Colon (tissue), 2 donors: Measurements from ENCODE around the gene GNS.
"Not testable (repeated sequence)": the region's sequence is repeated elsewhere in the genome, so short reads cannot be mapped to it uniquely, and the experiment has no call there.

Experiments used
- FAIRE-seq: peaks from 2 replicates; lab custom pipeline; 2012; peaks lifted over from hg19 to GRCh38; lab: Jason Lieb, UNC
- donor health status: control.
- donor health status: control.

The GNS gene

GRCh38 chr12:64779354-64779974 lies 20.3 kb upstream of the GNS start:
- FAIRE-seq = no peak

DNA sequence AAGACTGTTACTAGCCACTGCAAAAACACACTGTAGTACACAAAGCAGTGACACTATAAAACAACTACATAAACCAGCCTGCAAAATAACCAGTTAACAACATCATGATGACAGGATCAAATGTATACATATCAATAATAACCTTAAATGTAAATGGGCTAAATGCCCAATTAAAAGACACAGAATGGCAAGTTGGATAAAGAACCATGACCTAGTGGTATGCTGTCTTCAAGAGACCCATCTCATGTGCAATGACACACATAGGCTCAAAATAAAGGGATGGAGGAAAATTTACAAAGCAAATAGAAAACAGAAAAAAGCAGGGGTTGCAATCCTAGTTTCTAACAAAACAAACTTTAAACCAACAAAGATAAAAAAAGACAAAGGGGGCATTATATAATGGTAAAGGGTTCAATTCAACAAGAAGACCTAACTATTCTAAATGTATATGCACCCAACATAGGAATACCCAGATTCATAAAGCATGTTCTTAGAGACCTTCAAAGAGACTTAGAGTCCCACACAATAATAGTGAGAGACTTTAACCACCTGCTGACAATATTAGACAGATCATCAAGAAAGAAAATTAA lies 16.0 kb upstream of the GNS start:
- not testable (repeated sequence) for FAIRE-seq

- no peak for FAIRE-seq
Measured at GRCh38 chr12:64773386-64773785, 14.2 kb upstream of the GNS start.

DNA sequence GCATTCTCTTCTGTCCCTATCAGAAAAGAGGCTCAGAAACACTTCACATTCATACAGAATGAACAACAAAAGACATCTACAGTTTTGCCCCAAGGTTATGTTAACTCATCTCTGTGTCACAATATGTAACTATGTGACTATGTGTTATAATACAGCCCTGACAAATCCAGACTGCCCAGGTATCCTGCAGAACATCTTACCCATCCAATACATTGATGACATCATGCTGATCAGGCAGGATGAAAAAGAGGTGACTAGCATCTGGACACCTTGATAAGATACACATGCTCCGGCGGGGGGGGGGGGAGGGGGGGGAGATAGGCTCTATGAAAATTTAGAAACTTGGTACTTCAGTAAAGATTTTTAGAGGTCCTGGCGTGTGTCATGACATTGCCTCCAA lies 8.3 kb upstream of the GNS start:
- FAIRE-seq = no peak

DNA sequence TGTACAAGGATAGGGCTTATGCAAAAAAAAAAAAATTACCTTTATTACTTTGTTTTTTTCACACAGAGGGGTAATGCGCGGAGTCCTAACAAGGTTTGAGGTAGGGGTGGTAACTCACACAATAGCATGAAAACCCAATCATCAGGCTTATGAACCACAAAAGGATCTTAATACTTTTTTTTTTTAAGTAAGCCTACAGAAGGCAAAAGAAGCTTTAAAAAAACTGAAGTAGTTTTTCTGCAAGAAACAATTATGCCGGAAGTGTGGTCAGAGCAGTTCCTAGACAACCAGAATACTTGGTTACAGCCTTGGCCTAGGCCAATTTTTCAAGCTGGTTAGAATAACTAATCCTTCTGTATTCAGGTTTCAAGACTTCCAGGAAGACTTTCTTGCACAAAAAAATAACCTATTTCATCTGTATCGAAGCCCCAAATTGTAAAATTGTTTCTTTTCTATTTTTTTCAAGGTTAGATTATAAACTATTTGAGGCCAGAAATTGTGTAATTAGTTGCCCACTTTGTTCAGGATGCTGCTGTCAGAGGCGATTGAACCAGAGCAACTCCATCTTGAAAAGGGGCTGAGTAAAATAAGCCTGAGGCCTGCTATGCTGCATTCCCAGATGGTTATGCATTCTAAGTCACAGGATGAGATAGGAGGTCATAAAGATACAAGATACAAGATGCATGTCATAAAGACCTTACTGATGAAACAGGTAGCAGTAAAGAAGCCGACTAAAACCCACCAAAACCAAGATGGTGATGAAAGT lies 1.8 kb upstream of the GNS start:
- FAIRE-seq = no peak

DNA sequence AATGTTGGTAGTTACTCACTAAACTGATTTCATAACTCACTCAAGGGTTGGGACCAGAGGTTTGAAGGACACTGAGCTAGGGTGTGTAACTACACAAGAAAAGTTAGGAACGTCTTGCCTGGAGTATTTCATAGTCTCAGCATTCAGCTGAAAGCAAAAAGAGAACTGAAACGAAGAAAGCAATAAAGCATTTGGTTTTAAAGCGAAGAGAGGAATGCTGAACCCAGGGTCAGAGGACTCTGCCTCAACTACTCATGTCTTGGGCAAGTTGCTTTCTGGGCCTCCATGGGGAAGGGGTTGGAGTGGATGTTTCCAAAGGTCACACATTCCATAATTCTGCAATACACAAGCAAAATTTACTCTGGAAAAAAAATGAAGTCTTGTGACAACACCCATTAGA lies 1.4 kb downstream of the GNS start:
- no peak for FAIRE-seq

GRCh38 chr12:64756376-64756775 lies 2.8 kb downstream of the GNS start:
- no peak for FAIRE-seq

DNA sequence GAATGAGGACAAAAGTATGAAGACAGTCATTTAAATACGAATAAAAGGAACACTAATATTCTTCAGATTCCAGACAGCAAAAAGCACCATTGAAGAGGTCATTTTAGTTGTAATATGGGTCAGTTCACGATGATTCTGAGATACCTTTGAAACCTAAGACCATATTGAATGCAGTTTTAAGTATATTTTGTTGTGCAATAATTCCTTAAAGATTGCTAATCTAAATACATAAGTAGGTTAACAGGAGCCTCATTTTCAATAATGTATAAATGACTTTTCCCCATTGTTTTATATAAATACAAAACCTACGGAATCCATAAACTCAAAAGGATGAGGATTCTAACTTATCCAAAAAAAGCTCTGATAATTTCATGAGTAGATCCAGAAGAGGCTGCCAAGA lies 5.8 kb downstream of the GNS start:
- FAIRE-seq = no peak

- no peak for FAIRE-seq
Measured at GRCh38 chr12:64752833-64753238, 6.4 kb downstream of the GNS start.

GRCh38 chr12:64752032-64752431 lies 7.2 kb downstream of the GNS start:
- FAIRE-seq = no peak

DNA sequence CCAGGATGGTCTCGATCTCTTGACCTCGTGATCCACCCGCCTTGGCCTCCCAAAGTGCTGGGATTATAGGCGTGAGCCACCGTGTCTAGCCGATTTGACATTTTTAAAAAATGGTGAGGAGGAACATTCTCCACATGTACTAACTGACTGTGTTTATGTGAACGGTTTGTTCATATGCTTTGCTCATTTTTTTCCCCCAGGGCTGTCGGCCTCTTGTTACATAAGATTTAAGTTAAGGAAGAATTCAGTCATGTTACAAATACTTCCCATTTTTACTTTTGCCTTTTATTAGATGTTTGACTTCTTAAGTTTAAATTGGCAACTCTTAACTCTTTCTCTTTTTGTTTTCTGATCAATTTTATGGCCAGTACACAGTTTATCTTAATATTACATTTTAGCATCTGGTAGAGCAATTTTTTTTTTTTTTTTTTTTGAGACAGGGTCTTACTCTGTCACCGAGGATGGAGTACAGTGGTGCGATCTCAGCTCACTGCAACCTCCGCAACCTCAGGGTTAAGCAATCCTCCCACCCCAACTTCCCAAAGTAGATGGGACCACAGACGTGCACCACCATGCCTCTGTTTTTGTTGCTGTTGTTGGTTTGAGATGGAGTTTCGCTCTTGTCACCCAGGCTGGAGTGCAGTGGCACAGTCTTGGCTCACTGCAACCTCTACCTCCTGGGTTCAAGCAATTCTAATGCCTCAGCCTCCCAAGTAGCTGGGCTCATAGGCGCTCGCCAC lies 9.6 kb downstream of the GNS start:
- no peak for FAIRE-seq

GRCh38 chr12:64747695-64748094 lies 11.5 kb downstream of the GNS start:
- no peak for FAIRE-seq

GRCh38 chr12:64746663-64747062 lies 12.5 kb downstream of the GNS start:
- FAIRE-seq = no peak

DNA sequence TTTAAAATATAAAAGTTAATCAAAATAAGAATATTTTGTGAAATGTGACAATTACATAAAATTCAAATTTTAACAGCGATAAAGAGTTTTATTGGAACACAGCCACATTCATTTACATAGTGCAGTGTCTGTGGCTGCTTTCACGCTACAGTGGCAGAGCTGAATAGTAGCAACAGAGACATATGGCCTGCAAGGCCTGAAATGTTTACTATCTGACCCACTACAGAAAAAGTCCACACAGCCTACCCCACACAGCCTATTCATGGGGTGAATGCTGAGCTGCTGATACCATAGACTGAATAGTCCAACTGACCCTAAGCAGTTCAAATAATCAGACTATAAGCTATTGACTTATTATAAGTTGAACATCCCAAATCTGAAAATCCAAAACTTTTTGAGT lies 13.2 kb downstream of the GNS start:
- no peak for FAIRE-seq

GRCh38 chr12:64745259-64745807 lies 13.9 kb downstream of the GNS start:
- no peak for FAIRE-seq

GRCh38 chr12:64744422-64745258 lies 14.6 kb downstream of the GNS start:
- no peak for FAIRE-seq

- no peak for FAIRE-seq
Measured at GRCh38 chr12:64743206-64743605, 16.0 kb downstream of the GNS start.

DNA sequence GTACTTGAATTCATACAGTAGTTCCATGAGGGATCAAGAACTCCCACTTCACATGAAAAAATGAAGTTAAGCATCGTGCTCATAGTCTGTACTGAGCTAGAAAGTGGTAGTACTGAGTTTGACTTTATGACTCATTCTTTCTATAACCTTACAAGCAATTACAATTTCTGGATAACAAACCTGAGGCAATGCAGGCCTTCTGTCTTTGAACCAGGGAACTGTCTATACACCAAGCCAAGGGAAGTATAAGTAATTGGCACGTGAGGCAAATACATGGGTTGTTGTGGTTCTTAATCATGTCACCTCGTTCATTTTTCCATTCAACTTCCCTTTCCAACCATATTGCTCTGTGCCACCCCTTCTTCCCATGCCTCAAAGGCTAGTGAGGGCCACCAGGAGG lies 16.8 kb downstream of the GNS start:
- FAIRE-seq = no peak

DNA sequence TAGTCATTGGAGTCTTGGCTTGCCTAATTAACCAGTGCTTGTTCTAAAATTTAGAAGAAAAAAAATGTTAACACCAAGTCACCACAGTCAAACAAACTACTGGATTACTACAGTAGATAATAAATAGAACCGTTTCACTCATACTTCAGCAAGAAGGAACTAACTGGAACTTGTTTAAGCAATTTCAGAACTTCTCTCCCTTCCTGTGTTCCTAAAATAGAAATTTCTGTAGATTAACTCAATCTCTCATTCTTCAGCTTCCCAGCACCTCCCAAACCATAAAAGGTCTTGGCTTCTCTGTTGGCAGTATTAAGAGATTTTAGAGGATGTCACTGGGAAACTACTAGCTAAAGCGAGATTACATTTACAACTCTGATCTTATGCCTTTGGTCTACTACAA lies 18.6 kb downstream of the GNS start:
- FAIRE-seq = no peak

GRCh38 chr12:64739778-64740177 lies 19.4 kb downstream of the GNS start:
- FAIRE-seq = no peak

GRCh38 chr12:64737539-64737938 lies 21.7 kb downstream of the GNS start:
- FAIRE-seq = no peak

DNA sequence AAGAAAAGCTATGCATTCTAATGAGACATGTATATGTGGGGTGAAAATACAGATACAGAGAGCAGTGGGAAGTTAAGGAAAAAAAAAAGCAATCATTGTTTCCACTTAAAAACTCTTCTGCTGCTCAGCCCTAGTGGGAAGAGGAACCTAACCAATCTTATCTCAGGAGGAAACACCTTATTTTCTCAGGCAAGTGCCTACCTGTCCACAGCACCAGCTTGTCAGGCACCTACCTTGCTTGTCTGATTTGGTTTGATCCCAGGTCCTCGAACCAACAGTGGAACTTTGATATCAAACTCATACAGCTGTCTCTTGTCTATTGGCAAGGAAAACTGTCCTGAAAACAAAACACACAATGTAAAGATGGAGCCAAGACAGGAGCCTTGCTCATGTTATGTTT lies 22.4 kb downstream of the GNS start:
- no peak for FAIRE-seq
